Stimulated activated effector memory CD8-positive, alpha-beta T cell treated with anti-CD3 and anti-CD28 coated beads, Interleukin-12 subunit alpha, Interleukin-12 subunit beta, amount 100 ng/mL, for 72 hours (primary cell): ENCODE results near the gene MARCO.
"Not testable (repeated sequence)": the region's sequence is repeated elsewhere in the genome, so short reads cannot be mapped to it uniquely, and the experiment has no call there.

Experiments
- ATAC-seq: fragments of 150-1000 bp; cut with Tn5 transposase; 2 replicates; pipeline ENCODE4 v1.10.0; 2021
- DNase-seq, 2 donors: peaks; one replicate each; pipeline ENCODE4 v3.0.0; 2021 to 2022; ENCODE audit warnings: low spot score in 2 of 2
- H3K27ac Mint-ChIP-seq: one replicate; pipeline ENCODE4 v1.8.0; 2022; ENCODE audit warnings: mild to moderate bottlenecking, mixed read lengths
- H3K36me3 Mint-ChIP-seq: one replicate; pipeline ENCODE4 v1.8.0; 2022; ENCODE audit warnings: mild to moderate bottlenecking, mixed read lengths
- H3K4me1 Mint-ChIP-seq: one replicate; pipeline ENCODE4 v1.8.0; 2022; ENCODE audit warnings: mixed read lengths
- H3K4me3 Mint-ChIP-seq: one replicate; pipeline ENCODE4 v1.8.0; 2022; ENCODE audit warnings: mild to moderate bottlenecking, mixed read lengths
- H3K9me3 Mint-ChIP-seq: one replicate; pipeline ENCODE4 v1.8.0; 2022; ENCODE audit warnings: mixed read lengths

Gene MARCO

DNA sequence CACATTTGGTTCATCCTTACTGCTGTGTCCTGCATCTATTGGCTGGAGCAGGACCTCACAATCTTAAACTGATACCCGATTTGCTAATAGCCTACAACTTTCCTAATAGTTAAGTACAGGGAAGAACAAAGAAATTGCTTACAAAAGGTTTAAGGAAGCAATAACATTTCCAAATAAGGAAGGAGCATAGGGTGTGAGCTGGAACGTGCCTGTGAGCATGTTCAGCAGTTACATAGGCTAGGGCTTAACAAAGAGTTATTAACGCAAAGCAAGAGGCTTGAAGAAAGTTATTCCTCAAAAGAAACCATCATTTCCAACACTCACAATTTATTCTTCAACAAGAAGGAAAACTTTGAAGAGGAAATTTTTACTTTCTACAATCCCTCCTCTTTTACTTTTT, 6.3 kb downstream of the MARCO start:
- H3K4me1 Mint-ChIP-seq, ATAC-seq, H3K4me3 Mint-ChIP-seq, DNase-seq, H3K9me3 Mint-ChIP-seq, H3K27ac Mint-ChIP-seq, H3K36me3 Mint-ChIP-seq: not testable (repeated sequence)

DNA sequence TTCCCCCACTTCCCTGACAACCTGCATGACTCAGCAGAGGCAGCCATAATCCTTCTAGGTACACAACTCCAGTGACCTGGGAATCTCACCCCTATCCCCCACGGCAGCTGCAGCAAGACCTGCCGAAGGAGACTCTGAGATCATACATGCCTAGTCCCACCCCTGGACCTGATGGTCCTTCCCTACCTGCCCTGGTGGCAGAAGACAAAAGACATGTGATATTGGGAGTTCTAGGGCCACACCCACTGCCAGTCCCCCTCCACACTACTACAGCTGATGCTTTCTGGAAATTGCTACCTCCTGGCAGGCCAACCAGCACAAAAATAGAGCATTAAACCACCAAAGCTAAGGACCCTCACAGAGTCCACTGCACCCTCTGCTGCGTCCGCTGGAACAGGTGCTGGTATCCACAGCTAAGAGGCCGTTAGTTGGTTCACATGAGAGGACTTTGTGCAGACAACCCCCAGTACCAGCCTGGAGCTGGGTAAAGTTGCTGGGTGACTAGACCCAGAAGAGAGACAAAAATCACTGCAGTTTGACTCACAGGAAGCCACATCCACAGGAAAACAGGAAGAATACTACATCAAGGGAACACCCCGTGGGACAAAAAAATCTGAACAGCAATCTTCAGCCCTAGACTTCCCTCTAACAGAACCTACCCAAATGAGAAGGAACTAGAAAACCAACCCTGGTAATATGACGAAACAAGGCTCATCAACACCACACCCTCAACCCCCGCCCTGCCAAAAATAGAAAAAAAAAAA, 12.5 kb downstream of the MARCO start:
- H3K4me3 Mint-ChIP-seq = no peak overlapping the region
- no peaks in the 10 kb centered on the region for H3K36me3 Mint-ChIP-seq
- no peak for DNase-seq
- no peak overlapping the region for H3K27ac Mint-ChIP-seq
- no peak for ATAC-seq
- peaks cover 14% of the 10 kb centered on the region for H3K9me3 Mint-ChIP-seq
- H3K4me1 Mint-ChIP-seq = no peaks in the 10 kb centered on the region

DNA sequence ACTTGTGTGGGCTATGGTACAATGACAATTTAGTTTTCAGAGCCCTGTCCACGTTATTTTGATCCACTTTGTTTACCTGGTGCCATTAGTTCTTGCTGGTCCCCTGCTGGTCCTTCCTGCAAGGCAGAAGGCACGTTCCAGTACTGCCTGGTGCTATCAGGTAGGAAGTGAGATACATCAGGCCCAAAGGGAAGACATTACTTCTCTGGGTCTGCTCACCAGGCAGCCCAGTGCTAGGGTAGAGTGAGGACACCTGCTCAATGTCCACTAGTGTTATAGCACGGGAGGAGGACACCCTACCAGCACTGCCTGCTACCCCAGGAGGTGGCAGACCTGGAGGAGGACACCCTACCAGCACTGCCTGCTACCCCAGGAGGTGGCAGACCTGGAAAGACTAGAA, 23.7 kb downstream of the MARCO start:
- no peaks in the 10 kb centered on the region for H3K4me1 Mint-ChIP-seq
- H3K9me3 Mint-ChIP-seq = no peaks in the 10 kb centered on the region
- H3K27ac Mint-ChIP-seq = no peak overlapping the region
- DNase-seq = no peak
- H3K4me3 Mint-ChIP-seq = no peak overlapping the region
- ATAC-seq = no peak
- no peaks in the 10 kb centered on the region for H3K36me3 Mint-ChIP-seq

DNA sequence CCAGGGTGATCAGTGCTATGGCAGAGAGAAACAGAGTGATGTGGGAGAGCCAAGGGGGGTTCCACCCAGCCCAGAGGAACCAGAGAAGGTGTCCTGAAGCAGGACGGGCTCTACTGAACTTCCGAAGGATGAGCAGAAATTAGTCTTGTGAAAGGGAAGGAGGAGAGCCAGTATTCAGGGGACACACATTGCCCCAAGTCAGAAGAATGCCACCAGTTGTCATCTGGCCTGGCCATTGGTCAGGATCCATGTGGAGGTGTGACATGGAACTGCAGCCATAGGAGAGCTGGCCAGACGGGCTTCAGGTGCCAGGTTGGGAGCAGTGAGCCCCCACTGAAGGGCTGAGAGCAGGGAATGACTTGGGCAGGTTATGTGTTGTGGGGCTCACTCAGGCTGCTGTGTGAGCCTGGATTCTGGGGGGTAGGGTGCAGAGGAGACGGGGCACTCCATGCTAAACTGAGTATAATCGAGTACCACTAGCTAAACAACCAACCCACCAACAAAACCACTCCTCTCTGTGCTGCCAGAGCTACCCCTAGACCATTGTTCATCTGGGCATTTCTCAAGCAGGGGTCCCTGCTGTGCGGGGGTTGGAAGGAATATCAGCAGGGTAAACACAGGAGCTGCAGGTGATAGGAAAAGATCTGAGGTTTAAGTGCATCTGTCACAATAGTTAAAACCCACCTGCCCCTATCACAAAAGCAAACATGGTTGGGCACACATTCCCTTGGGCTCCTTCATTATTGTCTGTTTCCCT, 25.3 kb downstream of the MARCO start:
- DNase-seq (no peak), ATAC-seq (no peak)
- Mint-ChIP-seq H3K27ac (no peak overlapping the region), H3K9me3 (no peaks in the 10 kb centered on the region), H3K4me3 (no peak overlapping the region), H3K4me1 (no peaks in the 10 kb centered on the region), H3K36me3 (no peaks in the 10 kb centered on the region)

DNA sequence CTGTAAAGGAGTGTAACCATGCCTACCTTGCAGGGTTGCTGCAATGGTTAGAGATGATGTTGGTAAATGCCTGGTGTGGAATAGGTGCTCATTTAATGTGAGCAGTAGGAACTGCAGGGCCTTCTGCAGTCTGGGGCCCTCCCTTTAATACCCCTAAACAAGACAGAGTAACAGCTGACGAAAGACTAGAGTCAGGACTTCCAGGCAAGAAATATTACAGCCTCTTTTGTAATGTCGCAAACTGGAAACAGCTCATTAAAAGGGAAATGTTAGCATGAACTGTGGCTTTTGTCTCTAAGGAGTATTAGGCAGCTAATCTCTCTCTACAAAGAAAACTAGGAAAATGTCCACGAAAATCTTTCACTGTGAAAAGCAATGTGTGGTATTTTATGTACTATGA, 26.0 kb downstream of the MARCO start:
- H3K4me1 Mint-ChIP-seq = no peaks in the 10 kb centered on the region
- H3K4me3 Mint-ChIP-seq = no peak overlapping the region
- ATAC-seq (no peak), DNase-seq (no peak)
- no peaks in the 10 kb centered on the region for H3K36me3 Mint-ChIP-seq
- H3K27ac Mint-ChIP-seq = no peak overlapping the region
- no peaks in the 10 kb centered on the region for H3K9me3 Mint-ChIP-seq

DNA sequence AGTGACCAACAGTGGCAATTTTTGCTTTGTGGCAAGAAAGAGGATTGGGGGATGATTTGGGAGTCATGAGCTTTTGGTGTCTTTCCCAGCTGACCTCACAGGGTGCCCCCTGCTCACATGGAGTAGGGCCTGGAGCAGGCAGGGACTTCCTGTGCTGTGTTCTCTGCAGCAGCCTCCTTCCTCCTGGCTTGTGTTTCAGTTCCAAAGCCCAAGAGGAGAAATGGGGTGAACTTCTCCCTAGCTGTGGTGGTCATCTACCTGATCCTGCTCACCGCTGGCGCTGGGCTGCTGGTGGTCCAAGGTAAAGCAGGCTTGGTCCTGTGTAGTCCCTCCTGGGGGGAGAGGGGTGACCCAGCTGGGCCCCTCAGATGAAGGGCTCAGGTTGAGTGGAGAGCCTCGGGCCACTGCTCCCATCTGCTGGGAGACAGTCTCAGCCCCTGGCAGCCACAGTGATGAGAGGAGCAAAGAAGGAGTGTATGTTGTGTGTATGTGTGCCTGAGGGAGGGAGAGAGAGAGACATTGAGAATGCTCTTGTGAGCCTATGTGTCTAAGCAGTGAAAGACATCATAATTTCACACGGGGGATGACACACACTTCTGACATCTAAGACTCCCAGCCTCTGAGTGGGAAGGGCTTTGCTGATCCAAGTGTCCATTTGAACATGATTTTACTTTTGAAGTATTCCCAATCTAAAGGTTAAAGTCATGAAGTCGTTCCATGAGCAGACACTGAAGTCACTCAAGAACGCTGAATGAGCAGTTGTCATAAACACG, 27.2 kb downstream of the MARCO start:
- Mint-ChIP-seq H3K36me3 (no peaks in the 10 kb centered on the region), H3K27ac (no peak overlapping the region), H3K9me3 (no peaks in the 10 kb centered on the region), H3K4me1 (no peaks in the 10 kb centered on the region), H3K4me3 (no peak overlapping the region)
- ATAC-seq = no peak
- DNase-seq = no peak

DNA sequence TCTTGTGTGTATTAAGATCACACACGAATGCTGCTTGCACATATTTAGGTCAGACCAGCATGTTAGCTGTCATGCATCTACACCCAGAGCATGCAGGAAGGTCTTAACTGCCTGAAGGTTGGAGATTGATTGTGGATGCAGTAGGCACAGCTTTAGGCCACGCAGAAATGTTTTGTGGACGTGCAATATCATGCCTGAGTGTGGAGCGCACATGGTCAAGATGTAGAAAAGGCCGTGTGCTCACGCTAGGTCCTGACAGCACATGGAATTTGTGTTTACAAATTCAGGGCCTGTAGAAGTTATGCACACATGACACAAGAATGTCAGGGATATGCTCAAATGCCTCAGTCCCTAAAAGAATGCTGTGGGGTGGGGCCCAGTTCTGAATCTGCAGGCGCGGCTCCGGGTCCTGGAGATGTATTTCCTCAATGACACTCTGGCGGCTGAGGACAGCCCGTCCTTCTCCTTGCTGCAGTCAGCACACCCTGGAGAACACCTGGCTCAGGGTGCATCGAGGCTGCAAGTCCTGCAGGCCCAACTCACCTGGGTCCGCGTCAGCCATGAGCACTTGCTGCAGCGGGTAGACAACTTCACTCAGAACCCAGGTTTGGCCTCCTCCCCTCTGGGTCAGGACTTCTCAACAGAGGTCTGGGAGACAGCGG, 27.9 kb downstream of the MARCO start:
- H3K4me1 Mint-ChIP-seq = no peaks in the 10 kb centered on the region
- no peak overlapping the region for H3K27ac Mint-ChIP-seq
- ATAC-seq = no peak
- no peaks in the 10 kb centered on the region for H3K36me3 Mint-ChIP-seq
- no peak for DNase-seq
- H3K4me3 Mint-ChIP-seq = no peak overlapping the region
- no peaks in the 10 kb centered on the region for H3K9me3 Mint-ChIP-seq

DNA sequence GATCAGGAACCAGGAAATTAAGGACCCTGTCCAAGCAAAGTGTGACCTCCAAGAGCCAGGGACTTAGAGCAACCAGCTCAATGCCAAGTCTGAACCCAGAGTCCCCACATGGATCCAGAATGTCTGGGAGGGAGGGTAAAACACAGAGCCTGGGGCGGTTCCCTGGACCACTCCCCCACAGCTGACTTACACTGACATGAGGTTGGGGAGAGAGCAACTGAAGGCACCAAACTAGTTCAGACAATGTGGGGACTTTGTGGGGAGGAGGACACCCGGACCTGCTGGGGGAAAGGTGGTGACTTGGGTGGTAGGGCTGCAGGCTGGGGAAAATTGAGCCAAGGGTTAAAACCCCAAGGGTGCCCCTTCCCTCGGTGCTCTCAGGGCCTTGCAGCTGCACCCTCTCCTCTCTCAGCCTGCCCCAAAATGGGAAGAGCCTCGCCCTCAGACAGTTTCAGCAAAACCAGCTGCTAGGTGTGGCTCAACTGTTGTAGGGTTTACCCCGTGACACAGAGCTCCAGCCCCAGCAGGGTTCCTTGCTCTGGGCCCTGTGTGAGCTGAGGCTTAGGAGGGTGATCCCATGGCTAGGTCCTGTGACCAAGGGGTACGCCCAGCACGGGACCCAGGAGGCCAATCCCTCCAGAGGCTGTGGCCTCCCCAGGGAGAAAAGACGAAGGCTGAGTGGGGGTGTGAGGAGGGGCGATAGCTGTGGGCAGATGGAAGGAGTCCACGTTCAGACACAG, 28.6 kb downstream of the MARCO start:
- Mint-ChIP-seq H3K4me1 (no peaks in the 10 kb centered on the region), H3K9me3 (no peaks in the 10 kb centered on the region), H3K4me3 (no peak overlapping the region), H3K36me3 (no peaks in the 10 kb centered on the region), H3K27ac (no peak overlapping the region)
- no peak for DNase-seq
- no peak for ATAC-seq

DNA sequence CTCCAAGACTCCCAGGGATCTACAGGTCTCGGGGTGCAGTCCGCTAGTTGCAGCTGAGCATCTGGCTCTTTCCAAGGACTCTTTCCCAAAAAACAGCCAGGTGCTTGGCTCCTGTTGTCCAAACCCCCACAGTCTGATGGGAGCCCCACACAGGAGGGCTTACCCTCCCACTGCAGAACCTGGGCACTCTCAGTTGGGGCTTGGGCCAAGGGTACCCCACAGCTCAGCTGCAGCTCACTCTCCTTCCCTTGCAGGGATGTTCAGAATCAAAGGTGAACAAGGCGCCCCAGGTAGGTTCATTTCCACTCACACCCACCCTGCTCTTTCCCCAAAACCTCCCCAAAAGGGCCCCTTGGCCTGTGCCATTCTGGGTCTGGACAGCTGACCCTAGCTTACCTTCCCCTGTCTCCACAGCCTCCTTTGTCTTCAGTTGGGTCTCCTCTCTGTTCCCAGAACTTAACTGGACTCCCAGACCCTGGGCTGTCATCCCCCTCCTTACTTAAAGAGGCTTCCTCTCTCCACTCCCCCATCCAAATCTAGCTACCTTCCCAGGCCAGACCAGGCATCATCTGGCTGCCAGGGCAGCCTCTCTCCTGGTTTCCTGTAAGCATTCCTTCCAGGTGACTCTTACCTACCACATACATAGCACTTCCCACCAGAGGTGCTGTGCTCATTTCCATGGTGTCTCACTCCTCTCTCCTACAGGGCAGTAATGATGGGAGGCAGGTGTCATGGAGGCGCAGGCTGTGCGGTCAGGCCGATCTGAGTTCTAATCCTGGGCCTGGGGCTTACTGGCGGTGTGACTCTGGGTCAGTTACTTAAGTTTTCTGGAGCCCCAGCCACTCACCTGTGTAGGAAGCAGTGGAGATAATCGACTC, 29.5 kb downstream of the MARCO start:
- no peak for DNase-seq
- no peaks in the 10 kb centered on the region for H3K9me3 Mint-ChIP-seq
- no peak overlapping the region for H3K4me3 Mint-ChIP-seq
- ATAC-seq = no peak
- no peaks in the 10 kb centered on the region for H3K4me1 Mint-ChIP-seq
- H3K36me3 Mint-ChIP-seq = no peaks in the 10 kb centered on the region
- no peak overlapping the region for H3K27ac Mint-ChIP-seq

DNA sequence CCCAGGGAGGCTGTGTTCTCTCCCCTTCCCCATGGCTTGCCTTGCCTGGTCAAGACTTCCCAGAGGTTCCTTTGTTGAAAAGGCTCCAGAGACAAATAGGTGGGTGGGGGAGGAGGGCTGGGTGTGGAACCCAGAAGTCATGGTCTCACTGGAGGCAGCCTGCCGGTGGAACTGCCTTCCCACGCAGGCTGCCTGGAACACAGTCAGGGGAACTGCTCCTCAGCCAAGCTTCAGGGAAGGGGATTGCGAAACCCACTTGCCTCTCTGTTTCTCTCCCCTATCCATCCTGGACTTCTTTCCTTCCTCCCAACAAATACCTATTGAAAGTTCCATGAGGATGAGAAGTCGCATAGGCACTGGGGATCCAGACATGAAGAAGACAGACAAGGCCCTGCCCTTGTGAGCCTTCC, 31.6 kb downstream of the MARCO start:
- Mint-ChIP-seq H3K9me3 (peaks cover 3% of the 10 kb centered on the region), H3K4me3 (no peak overlapping the region), H3K36me3 (no peaks in the 10 kb centered on the region), H3K4me1 (no peaks in the 10 kb centered on the region), H3K27ac (no peak overlapping the region)
- no peak for DNase-seq
- no peak for ATAC-seq

DNA sequence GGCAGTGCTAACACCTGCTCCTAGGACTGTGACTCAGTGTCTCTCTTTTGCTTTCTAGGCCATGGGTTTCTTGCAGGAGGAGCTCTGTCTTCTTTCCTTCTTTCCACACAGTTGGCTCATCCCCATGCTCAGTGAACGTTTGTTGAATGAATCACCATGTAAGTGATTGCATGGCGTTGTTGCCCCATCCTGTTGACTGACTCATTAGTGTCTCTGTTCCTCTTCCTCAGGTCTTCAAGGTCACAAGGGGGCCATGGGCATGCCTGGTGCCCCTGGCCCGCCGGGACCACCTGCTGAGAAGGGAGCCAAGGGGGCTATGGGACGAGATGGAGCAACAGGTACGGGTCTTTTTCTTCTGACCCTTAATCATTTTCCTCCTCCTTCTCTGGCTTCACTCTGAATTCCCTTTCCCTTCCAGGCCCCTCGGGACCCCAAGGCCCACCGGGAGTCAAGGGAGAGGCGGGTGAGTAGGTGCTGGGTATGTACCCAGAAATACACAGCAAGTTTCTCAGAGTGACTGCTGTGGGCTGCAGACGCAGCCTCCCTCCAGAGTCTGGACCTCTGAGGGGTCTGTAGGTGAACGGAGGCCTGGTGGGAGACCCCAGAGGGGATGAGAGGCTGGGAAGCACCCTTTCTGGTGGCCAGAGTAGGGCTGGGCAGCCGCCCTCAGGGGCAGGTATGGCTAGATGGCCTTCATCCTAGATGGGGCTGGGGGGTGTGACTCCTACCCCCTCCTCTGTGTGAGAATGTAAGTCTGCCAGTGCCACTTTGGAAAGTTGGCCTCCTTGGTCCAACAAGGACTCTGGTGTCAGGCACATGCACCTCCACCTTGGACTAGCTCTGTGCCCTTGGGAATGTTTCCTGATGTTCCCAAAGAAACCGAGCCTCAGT, 32.4 kb downstream of the MARCO start:
- Mint-ChIP-seq H3K27ac (no peak overlapping the region), H3K4me1 (no peaks in the 10 kb centered on the region), H3K4me3 (no peak overlapping the region), H3K9me3 (peaks cover 3% of the 10 kb centered on the region), H3K36me3 (no peaks in the 10 kb centered on the region)
- DNase-seq = no peak
- no peak for ATAC-seq

DNA sequence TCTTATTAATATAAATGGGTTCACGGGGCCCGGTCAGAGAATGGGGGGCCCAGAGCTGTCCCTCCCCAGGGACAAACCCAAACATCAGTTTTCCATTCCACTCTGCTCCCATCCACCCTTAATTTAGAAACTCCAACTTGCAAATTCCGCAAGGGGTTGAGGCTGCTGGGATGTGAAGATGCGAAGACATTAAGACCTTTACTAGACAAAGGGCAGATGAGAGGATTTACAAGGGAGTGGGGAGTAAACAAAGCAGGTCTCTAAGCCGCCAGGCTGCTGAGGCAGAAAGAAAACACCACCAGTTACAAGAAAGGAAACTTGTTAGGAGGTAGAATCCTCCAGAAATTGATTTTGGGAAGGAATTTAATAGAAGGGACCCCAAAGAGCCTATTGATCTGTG, 33.1 kb downstream of the MARCO start:
- H3K27ac Mint-ChIP-seq = no peak overlapping the region

DNA sequence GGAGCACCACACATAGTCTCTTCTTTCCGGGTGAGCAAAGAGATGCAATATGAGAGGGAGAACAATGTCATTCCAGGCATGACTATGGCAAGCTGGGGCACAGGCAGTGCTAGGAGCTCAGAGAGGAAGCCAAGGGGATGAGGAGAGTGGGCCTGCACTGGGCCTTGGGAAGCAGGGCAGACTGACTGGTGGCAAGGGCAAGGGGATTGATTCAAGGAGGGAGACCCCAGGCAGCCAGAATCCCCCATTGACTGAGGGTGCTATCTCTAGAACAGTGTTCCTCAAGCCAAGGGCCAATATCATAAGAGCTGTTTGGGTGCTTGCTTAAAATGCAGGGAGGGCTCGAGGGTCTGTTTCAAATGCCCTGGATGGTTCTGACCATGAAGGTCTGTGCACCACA, 36.1 kb downstream of the MARCO start:
- ATAC-seq (no peak), DNase-seq (no peak)
- Mint-ChIP-seq H3K36me3 (no peaks in the 10 kb centered on the region), H3K27ac (no peak overlapping the region), H3K4me1 (no peaks in the 10 kb centered on the region), H3K9me3 (peaks cover 3% of the 10 kb centered on the region), H3K4me3 (no peak overlapping the region)

More for the DNA sequence above, 33.1 kb downstream of the MARCO start:
- Mint-ChIP-seq H3K4me3 (no peak overlapping the region), H3K9me3 (peaks cover 3% of the 10 kb centered on the region), H3K36me3 (no peaks in the 10 kb centered on the region), H3K4me1 (no peaks in the 10 kb centered on the region)
- ATAC-seq (no peak), DNase-seq (no peak)
